Fibroblast of skin of left biceps (primary cell): ENCODE results near the gene PGBD5.

Experiments used
- DNase-seq, 2 experiments: peaks; one replicate each; pipeline ENCODE4 v3.0.0-alpha.2; 2013; ENCODE audit warnings: low read depth in 2 of 2

The PGBD5 gene

GRCh38 chr1:230265200-230266115 lies 160.7 kb downstream of the PGBD5 start:
- no peak for DNase-seq
